ENCODE data around the gene MT4.

The MT4 gene

DNA sequence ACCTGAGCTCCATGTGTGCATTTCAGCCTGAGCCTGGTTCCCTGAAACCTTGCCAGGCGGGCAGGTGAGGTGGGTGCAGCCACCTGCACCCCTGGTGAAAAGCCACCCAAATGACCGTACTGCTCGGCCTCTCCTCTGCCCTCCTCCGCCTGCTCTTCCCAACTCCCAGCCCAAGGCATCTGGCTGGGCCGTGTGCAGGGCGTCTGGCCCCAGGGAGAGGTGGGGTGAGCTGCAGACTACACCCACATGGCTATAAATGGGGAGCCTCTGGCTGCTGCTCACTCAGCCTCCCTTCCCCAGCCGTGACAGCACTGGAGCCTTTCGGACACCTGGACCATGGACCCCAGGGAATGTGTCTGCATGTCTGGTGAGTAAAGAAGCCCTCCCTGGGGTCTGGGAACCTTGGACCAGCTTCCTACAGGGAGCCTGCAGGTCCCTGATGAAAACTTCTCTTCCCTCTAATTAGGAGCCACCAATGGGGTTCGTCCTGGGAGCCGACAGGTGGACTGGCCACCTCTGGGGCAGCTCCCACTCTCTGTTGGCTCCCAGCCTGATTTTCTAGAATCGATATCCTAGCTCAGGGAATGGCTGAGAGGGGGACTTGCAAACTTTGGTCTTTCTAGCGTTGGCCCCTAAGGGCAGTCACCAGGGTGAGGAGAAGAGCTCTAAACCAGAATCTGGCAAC lies at the start of gene MT4:
Gene MT4 (plus strand): TSS at position 281 of the 685 bp plus-strand sequence. CDS start 56 bp downstream, at position 337.
- H3K4me1 ChIP-seq (ENCODE audit: insufficient read depth, low read length) = no peaks in the 10 kb centered on the region

DNA sequence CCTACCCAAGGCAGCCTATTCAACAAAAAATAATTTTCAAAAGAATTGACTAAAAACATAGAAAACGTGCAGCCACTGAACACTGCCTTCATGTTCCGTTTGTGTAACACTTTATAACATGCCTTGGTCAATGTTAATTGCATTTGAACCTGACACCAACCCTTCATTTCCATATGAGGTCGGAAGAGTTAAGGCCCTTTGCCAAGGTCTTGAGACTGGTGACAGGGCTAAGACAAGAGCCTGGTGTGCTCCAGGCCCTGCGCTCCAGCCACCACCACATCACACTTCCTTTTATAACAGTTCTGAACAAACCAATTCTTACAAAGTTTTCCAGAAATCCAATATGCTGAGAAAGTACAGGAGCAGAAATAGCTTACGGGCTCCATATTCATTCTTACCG lies 49.2 kb upstream of the MT4 start:
- no peak overlapping the region for H3K4me3 ChIP-seq (ENCODE audit: low read length)
- no peak overlapping the region for H3K27ac ChIP-seq (ENCODE audit: low read length)
- no peak overlapping the region for H3K9ac ChIP-seq (ENCODE audit: low read depth, low read length)
- no peaks in the 10 kb centered on the region for H3K36me3 ChIP-seq (ENCODE audit: insufficient read depth, low read depth, low read length)
- peaks cover 2% of the 10 kb centered on the region; the same call in 1 of the 2 replicates for H3K4me1 ChIP-seq (ENCODE audit: insufficient read depth, low read length)
- peaks cover 5% of the 10 kb centered on the region; the same call in 1 of the 2 replicates for H3K27me3 ChIP-seq (ENCODE audit: insufficient read depth, low read length)
- no peaks in the 10 kb centered on the region for H3K9me3 ChIP-seq (ENCODE audit: insufficient read depth, low read depth, low read length)

More for the DNA sequence above, at the start of gene MT4:
- H3K9me3 ChIP-seq (ENCODE audit: insufficient read depth, low read depth, low read length) = no peaks in the 10 kb centered on the region
- no peak within 1 kb of the TSS for H3K4me3 ChIP-seq (ENCODE audit: low read length)
- H3K9ac ChIP-seq (ENCODE audit: low read depth, low read length) = no peak within 1 kb of the TSS
- no peaks in the 10 kb centered on the region for H3K36me3 ChIP-seq (ENCODE audit: insufficient read depth, low read depth, low read length)
- peaks cover 23% of the 10 kb centered on the region for H3K27me3 ChIP-seq (ENCODE audit: insufficient read depth, low read length)
- H3K27ac ChIP-seq (ENCODE audit: low read length) = no peak within 1 kb of the TSS

GRCh38 chr16:56517206-56517605 lies 47.7 kb upstream of the MT4 start:
- H3K4me3 ChIP-seq (ENCODE audit: low read length) = no peak overlapping the region
- H3K4me1 ChIP-seq (ENCODE audit: insufficient read depth, low read length) = peaks cover 2% of the 10 kb centered on the region; the same call in 1 of the 2 replicates
- H3K27me3 ChIP-seq (ENCODE audit: insufficient read depth, low read length) = peaks cover 6% of the 10 kb centered on the region; the same call in 1 of the 2 replicates
- H3K9me3 ChIP-seq (ENCODE audit: insufficient read depth, low read depth, low read length) = no peaks in the 10 kb centered on the region
- no peaks in the 10 kb centered on the region for H3K36me3 ChIP-seq (ENCODE audit: insufficient read depth, low read depth, low read length)
- H3K9ac ChIP-seq (ENCODE audit: low read depth, low read length) = no peak overlapping the region
- H3K27ac ChIP-seq (ENCODE audit: low read length) = no peak overlapping the region

- peaks cover 2% of the 10 kb centered on the region; the same call in 1 of the 2 replicates for H3K4me1 ChIP-seq (ENCODE audit: insufficient read depth, low read length)
- no peaks in the 10 kb centered on the region for H3K9me3 ChIP-seq (ENCODE audit: insufficient read depth, low read depth, low read length)
- no peak overlapping the region for H3K27ac ChIP-seq (ENCODE audit: low read length)
- H3K9ac ChIP-seq (ENCODE audit: low read depth, low read length) = no peak overlapping the region
- no peak overlapping the region for H3K4me3 ChIP-seq (ENCODE audit: low read length)
- H3K27me3 ChIP-seq (ENCODE audit: insufficient read depth, low read length) = peaks cover 6% of the 10 kb centered on the region; the same call in 1 of the 2 replicates
- no peaks in the 10 kb centered on the region for H3K36me3 ChIP-seq (ENCODE audit: insufficient read depth, low read depth, low read length)
These were observed 46.4 kb upstream of the MT4 start for GRCh38 chr16:56518425-56518824.

DNA sequence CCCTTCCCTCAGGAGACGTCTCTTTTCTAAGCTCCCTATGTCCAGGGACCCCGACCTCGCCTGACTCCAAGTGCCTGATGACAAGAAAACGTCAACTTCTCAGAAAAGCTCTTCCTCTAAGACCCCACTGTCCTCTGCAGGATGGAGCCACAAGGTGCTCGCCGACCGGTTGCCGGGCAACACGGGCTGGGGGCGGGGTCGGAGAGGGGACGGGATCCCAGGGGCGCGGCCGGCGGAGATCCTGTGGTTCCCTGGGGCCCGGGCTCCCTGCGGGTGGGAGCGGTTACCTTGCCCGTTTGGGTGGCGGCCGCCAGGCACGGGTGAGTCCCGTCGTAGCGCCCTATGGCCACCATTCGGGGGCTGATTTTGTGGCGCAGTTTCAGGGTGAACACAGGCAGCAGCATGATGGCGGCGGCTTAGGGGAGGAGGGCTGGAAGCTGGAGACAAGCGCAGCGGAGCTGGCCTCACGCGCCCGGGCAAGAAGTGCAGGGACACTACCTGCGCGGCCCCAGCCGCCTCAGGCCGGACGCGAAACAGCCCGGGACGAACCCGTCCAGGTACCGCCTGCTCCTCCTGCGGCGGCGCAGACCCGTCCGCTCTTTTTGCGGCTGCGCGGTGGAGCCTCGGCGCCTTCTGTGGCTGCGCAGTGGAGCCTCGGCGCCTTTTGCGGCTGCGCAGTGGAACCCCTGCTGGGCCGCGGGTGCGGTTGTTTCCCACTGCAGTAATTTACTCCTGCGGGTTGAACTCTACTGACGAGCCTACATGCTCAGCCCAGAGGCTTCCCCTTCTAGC lies 45.2 kb upstream of the MT4 start, which contains the start of gene BBS2:
Gene BBS2 (minus strand): TSS at position 566 of the 792 bp plus-strand sequence. CDS start 162 bp downstream, at position 404.
- H3K36me3 ChIP-seq (ENCODE audit: insufficient read depth, low read depth, low read length) = no peaks in the 10 kb centered on the region
- no peaks in the 10 kb centered on the region for H3K9me3 ChIP-seq (ENCODE audit: insufficient read depth, low read depth, low read length)
- H3K9ac ChIP-seq (ENCODE audit: low read depth, low read length) = peak within 1 kb of the TSS; percentile 83; the same call in 1 of the 2 replicates
- H3K4me3 ChIP-seq (ENCODE audit: low read length) = peak within 1 kb of the TSS; percentile 96
- no peak within 1 kb of the TSS for H3K27ac ChIP-seq (ENCODE audit: low read length)
- peaks cover 2% of the 10 kb centered on the region; the same call in 1 of the 2 replicates for H3K4me1 ChIP-seq (ENCODE audit: insufficient read depth, low read length)
- H3K27me3 ChIP-seq (ENCODE audit: insufficient read depth, low read length) = peaks cover 6% of the 10 kb centered on the region; the same call in 1 of the 2 replicates

GRCh38 chr16:56520251-56520577 lies 44.7 kb upstream of the MT4 start:
- Histone ChIP-seq H3K9me3 (ENCODE audit: insufficient read depth, low read depth, low read length) (no peaks in the 10 kb centered on the region), H3K36me3 (ENCODE audit: insufficient read depth, low read depth, low read length) (no peaks in the 10 kb centered on the region), H3K27ac (ENCODE audit: low read length) (no peak overlapping the region), H3K9ac (ENCODE audit: low read depth, low read length) (peak overlapping the region; percentile 83; the same call in 1 of the 2 replicates), H3K4me3 (ENCODE audit: low read length) (peak overlapping the region; percentile 96), H3K4me1 (ENCODE audit: insufficient read depth, low read length) (peaks cover 2% of the 10 kb centered on the region; the same call in 1 of the 2 replicates), H3K27me3 (ENCODE audit: insufficient read depth, low read length) (peaks cover 6% of the 10 kb centered on the region; the same call in 1 of the 2 replicates)

- no peak overlapping the region for H3K27ac ChIP-seq (ENCODE audit: low read length)
- H3K4me1 ChIP-seq (ENCODE audit: insufficient read depth, low read length) = peaks cover under 1% of the 10 kb centered on the region; the same call in 1 of the 2 replicates
- H3K36me3 ChIP-seq (ENCODE audit: insufficient read depth, low read depth, low read length) = no peaks in the 10 kb centered on the region
- no peak overlapping the region for H3K4me3 ChIP-seq (ENCODE audit: low read length)
- no peaks in the 10 kb centered on the region for H3K9me3 ChIP-seq (ENCODE audit: insufficient read depth, low read depth, low read length)
- peaks cover 8% of the 10 kb centered on the region; the same call in 1 of the 2 replicates for H3K27me3 ChIP-seq (ENCODE audit: insufficient read depth, low read length)
- no peak overlapping the region for H3K9ac ChIP-seq (ENCODE audit: low read depth, low read length)
These were observed 39.6 kb upstream of the MT4 start for GRCh38 chr16:56525236-56525635.

- H3K27ac ChIP-seq (ENCODE audit: low read length) = no peak overlapping the region
- H3K27me3 ChIP-seq (ENCODE audit: insufficient read depth, low read length) = peaks cover 23% of the 10 kb centered on the region
- H3K4me3 ChIP-seq (ENCODE audit: low read length) = no peak overlapping the region
- H3K36me3 ChIP-seq (ENCODE audit: insufficient read depth, low read depth, low read length) = no peaks in the 10 kb centered on the region
- no peaks in the 10 kb centered on the region for H3K4me1 ChIP-seq (ENCODE audit: insufficient read depth, low read length)
- H3K9me3 ChIP-seq (ENCODE audit: insufficient read depth, low read depth, low read length) = no peaks in the 10 kb centered on the region
- H3K9ac ChIP-seq (ENCODE audit: low read depth, low read length) = no peak overlapping the region
These were observed 34.0 kb upstream of the MT4 start for GRCh38 chr16:56530872-56531271.

DNA sequence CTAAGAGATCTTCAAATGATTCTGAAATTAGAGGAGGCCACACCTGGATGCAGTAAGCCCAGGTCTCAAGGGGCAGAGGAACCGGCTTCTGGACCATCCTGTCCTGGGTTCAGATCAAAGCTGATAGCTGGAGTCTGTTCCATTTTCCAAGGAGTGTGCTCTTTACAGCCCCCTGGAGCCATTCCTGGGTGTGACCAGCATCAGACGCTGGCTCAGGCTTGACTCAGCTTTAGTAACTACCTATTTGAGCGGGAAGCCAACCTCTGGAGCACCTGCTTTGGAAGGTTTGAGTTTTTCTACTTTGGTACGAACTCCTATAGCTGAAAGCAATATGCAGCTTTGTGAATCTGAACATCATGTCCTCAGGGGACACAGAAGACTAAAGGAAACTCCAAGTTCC lies 32.2 kb upstream of the MT4 start:
- Histone ChIP-seq H3K4me1 (ENCODE audit: insufficient read depth, low read length) (no peaks in the 10 kb centered on the region), H3K27me3 (ENCODE audit: insufficient read depth, low read length) (peaks cover 26% of the 10 kb centered on the region), H3K27ac (ENCODE audit: low read length) (no peak overlapping the region), H3K9ac (ENCODE audit: low read depth, low read length) (no peak overlapping the region), H3K36me3 (ENCODE audit: insufficient read depth, low read depth, low read length) (no peaks in the 10 kb centered on the region), H3K9me3 (ENCODE audit: insufficient read depth, low read depth, low read length) (no peaks in the 10 kb centered on the region), H3K4me3 (ENCODE audit: low read length) (no peak overlapping the region)

- no peak overlapping the region for H3K9ac ChIP-seq (ENCODE audit: low read depth, low read length)
- H3K36me3 ChIP-seq (ENCODE audit: insufficient read depth, low read depth, low read length) = no peaks in the 10 kb centered on the region
- no peaks in the 10 kb centered on the region for H3K4me1 ChIP-seq (ENCODE audit: insufficient read depth, low read length)
- H3K27me3 ChIP-seq (ENCODE audit: insufficient read depth, low read length) = peaks cover 26% of the 10 kb centered on the region
- H3K9me3 ChIP-seq (ENCODE audit: insufficient read depth, low read depth, low read length) = no peaks in the 10 kb centered on the region
- H3K27ac ChIP-seq (ENCODE audit: low read length) = no peak overlapping the region
- no peak overlapping the region for H3K4me3 ChIP-seq (ENCODE audit: low read length)
These were observed 30.0 kb upstream of the MT4 start for GRCh38 chr16:56534847-56535383.

GRCh38 chr16:56538331-56538730 lies 26.5 kb upstream of the MT4 start:
- no peak overlapping the region for H3K9ac ChIP-seq (ENCODE audit: low read depth, low read length)
- no peak overlapping the region for H3K4me3 ChIP-seq (ENCODE audit: low read length)
- no peaks in the 10 kb centered on the region for H3K36me3 ChIP-seq (ENCODE audit: insufficient read depth, low read depth, low read length)
- H3K9me3 ChIP-seq (ENCODE audit: insufficient read depth, low read depth, low read length) = no peaks in the 10 kb centered on the region
- peaks cover 21% of the 10 kb centered on the region for H3K27me3 ChIP-seq (ENCODE audit: insufficient read depth, low read length)
- H3K4me1 ChIP-seq (ENCODE audit: insufficient read depth, low read length) = no peaks in the 10 kb centered on the region; the same call in 1 of the 2 replicates
- no peak overlapping the region for H3K27ac ChIP-seq (ENCODE audit: low read length)

Measured in iPS-20b (cell line).